Endothelial cell of umbilical vein (primary cell): ENCODE results near the gene SH3BGRL. TPM values are rescaled to one million over a fixed set of nuclear protein-coding genes. Genes with fewer than 3 reads are reported as not detected.

Source experiments
- BruUV-seq: library from RNA; stranded (reverse); fragments of 400-500 nt; replicated peaks from 2 replicates; lab custom pipeline; 2021; lab: Mats Ljungman, UMichigan
- CTCF ChIA-PET: fragments of 300-600, 350-600 bp; sonication (Branson Sonifier 250); formaldehyde crosslinking; loops from one replicate; lab custom pipeline; 2021; ENCODE audit warnings: antibody characterized with exemption, inconsistent platforms; lab: Charles Lee
- POLR2A ChIA-PET: fragments of 300-600, 350-600 bp; sonication (Branson Sonifier 250); formaldehyde crosslinking; loops from one replicate; lab custom pipeline; 2021; ENCODE audit warnings: antibody characterized with exemption, inconsistent platforms; lab: Charles Lee
- DNase-seq: peaks from one replicate; pipeline ENCODE4 v3.0.0-alpha.2; 2011; ENCODE audit warnings: low read depth, low spot score
- FAIRE-seq: peaks from 2 replicates; lab custom pipeline; 2011; peaks lifted over from hg19 to GRCh38; lab: Jason Lieb, UNC
- H2AFZ ChIP-seq: 2 replicates; pipeline ENCODE4 v1.6.0; 2012; ENCODE audit warnings: low read depth, low read length, control low read depth, inconsistent platforms
- H3K27ac ChIP-seq: 2 replicates; pipeline ENCODE4 v1.5.1; 2011; ENCODE audit warnings: low read depth, mild to moderate bottlenecking, control low read depth, low read length, moderate library complexity; ENCODE audit not compliant: insufficient read depth
- H3K27me3 ChIP-seq, 2 experiments: 2 replicates each; pipeline versions ENCODE4 v1.6.0 to v1.6.1; 2011; ENCODE audit warnings: low read length in 2 of 2, mixed read lengths in 1 of 2; ENCODE audit not compliant: control insufficient read depth in 2 of 2, insufficient read depth in 2 of 2
- H3K36me3 ChIP-seq, 2 experiments: 2 replicates in 1 of 2; 3 replicates in 1 of 2; pipeline ENCODE4 v1.5.1; 2011; ENCODE audit warnings: low read length in 2 of 2, mild to moderate bottlenecking in 1 of 2, moderate library complexity in 1 of 2; ENCODE audit not compliant: control insufficient read depth in 2 of 2, insufficient read depth in 2 of 2; ENCODE audit errors: extremely low read depth in 1 of 2
- H3K4me1 ChIP-seq: 3 replicates; pipeline ENCODE4 v1.5.1; 2011; ENCODE audit warnings: mild to moderate bottlenecking, low read length; ENCODE audit not compliant: control insufficient read depth, insufficient read depth; ENCODE audit errors: extremely low read depth
- H3K4me2 ChIP-seq: 2 replicates; pipeline ENCODE4 v1.6.1; 2011; ENCODE audit warnings: low read length, control low read depth, mixed read lengths; ENCODE audit not compliant: insufficient read depth
- H3K4me3 ChIP-seq, 3 experiments: fragments of 200-600 bp in 1 of 3; sonication (generic), shearing (Covaris generic) in 1 of 3; replicated peaks in 1 of 3; 2 replicates each; pipeline ENCODE4 v1.5.1; 2011 to 2016; ENCODE audit warnings: control low read depth in 3 of 3, low read length in 3 of 3, mild to moderate bottlenecking in 2 of 3, inconsistent platforms in 1 of 3, low read depth in 1 of 3, moderate library complexity in 1 of 3; ENCODE audit not compliant: insufficient read depth in 1 of 3
- H3K79me2 ChIP-seq: 2 replicates; pipeline ENCODE4 v1.6.0; 2012; ENCODE audit warnings: low read length, inconsistent platforms; ENCODE audit not compliant: control insufficient read depth, insufficient read depth
- H3K9ac ChIP-seq: replicated peaks from 2 replicates; pipeline ENCODE3; 2011; ENCODE audit warnings: low read length, control low read depth; ENCODE audit not compliant: insufficient read depth; ENCODE audit errors: extremely low read depth
- H3K9me1 ChIP-seq: replicated peaks from 3 replicates; pipeline ENCODE4 v1.6.0; 2011; ENCODE audit warnings: mild to moderate bottlenecking, low read length; ENCODE audit not compliant: control insufficient read depth, insufficient read depth; ENCODE audit errors: extremely low read depth
- H3K9me3 ChIP-seq: replicated peaks from 2 replicates; pipeline ENCODE4 v1.5.1; 2012; ENCODE audit warnings: low read length, inconsistent platforms; ENCODE audit not compliant: control insufficient read depth, insufficient read depth
- H4K20me1 ChIP-seq: replicated peaks from 2 replicates; pipeline ENCODE3; 2011; ENCODE audit warnings: mild to moderate bottlenecking, low read length; ENCODE audit not compliant: control insufficient read depth, insufficient read depth; ENCODE audit errors: extremely low read depth
- EZH2 ChIP-seq: IDR thresholded peaks from 2 replicates; pipeline ENCODE4 v1.6.1; 2012; ENCODE audit warnings: borderline replicate concordance, low read depth, mild to moderate bottlenecking, moderate library complexity, low read length, inconsistent platforms; ENCODE audit not compliant: severe bottlenecking
- FOS ChIP-seq: IDR thresholded peaks from 2 replicates; pipeline ENCODE4 v1.6.1; 2011; ENCODE audit warnings: mild to moderate bottlenecking, low read length, moderate library complexity, borderline replicate concordance; ENCODE audit not compliant: insufficient read depth
- GATA2 ChIP-seq: IDR thresholded peaks from 2 replicates; pipeline ENCODE4 v1.7.0; 2011; ENCODE audit warnings: low read depth, mild to moderate bottlenecking, moderate library complexity, mixed read lengths, low read length; ENCODE audit not compliant: insufficient read length, insufficient read depth
- JUN ChIP-seq: IDR thresholded peaks from 2 replicates; pipeline ENCODE4 v1.6.1; 2011; ENCODE audit warnings: borderline replicate concordance, low read depth; ENCODE audit not compliant: insufficient read length, insufficient read depth
- MAX ChIP-seq: IDR thresholded peaks from 2 replicates; pipeline ENCODE4 v1.6.1; 2011; ENCODE audit not compliant: insufficient read depth, insufficient read length
- MYC ChIP-seq: IDR thresholded peaks from one replicate; pipeline ENCODE4 v1.6.1; 2011; ENCODE audit warnings: mild to moderate bottlenecking, low read depth, low read length
- POLR2A ChIP-seq: IDR thresholded peaks from 2 replicates; pipeline ENCODE4 v1.6.1; 2012; ENCODE audit warnings: low read depth, mild to moderate bottlenecking, control low read depth, low read length
- POLR2AphosphoS5 ChIP-seq: IDR thresholded peaks from 2 replicates; pipeline ENCODE4 v1.6.1; 2012; ENCODE audit warnings: low read depth, mild to moderate bottlenecking, control low read depth, low read length, moderate library complexity; ENCODE audit not compliant: insufficient read depth
- dilution Hi-C: fragments of 300-500 bp; cut with MboI; formaldehyde crosslinking; loops from one replicate; pipeline ENCODE4 v1.15.0; 2019; ENCODE audit warnings: low sequenced_read_pairs; ENCODE audit not compliant: extremely low pct_ligation_motif_present
- intact Hi-C: fragments of 100-400 bp; cut with micrococcal nuclease; formaldehyde crosslinking; loops from one replicate; pipeline ENCODE4 v1.10.0; 2022
- polyA plus RNA-seq, 4 experiments: library from polyadenylated mRNA; depleted of rRNA in 3 of 4; stranded (reverse) in 3 of 4; unstranded in 1 of 4; fragments of >200 nt; gene quantifications; 2 replicates each; pipeline versions ENCODE4 v1.2.1 to v1.2.3, GENCODE V29; 2011 to 2012; ENCODE audit warnings: missing spikeins in 1 of 4
- total RNA-seq: library from RNA; stranded (reverse); gene quantifications from 2 replicates; pipeline ENCODE4 v1.2.3, GENCODE V29; 2021
- TF ChIP-seq, protein P1 (sequence below), 2 donors: IDR thresholded peaks; 1 replicate in 1 of 2; 2 replicates in 1 of 2; pipeline ENCODE4 v1.5.1; 2011; ENCODE audit warnings: low read length in 2 of 2, mild to moderate bottlenecking in 2 of 2, moderate library complexity in 2 of 2, control low read depth in 1 of 2, inconsistent platforms in 1 of 2, low read depth in 1 of 2; ENCODE audit not compliant: insufficient read depth in 1 of 2; ENCODE audit errors: extremely low read depth in 1 of 2

Gene SH3BGRL
- total and polyA plus RNA-seq, 2 donors (not counting 3 experiments of a cell fraction or from before 2014, with no cell fraction given): 45.6 to 65.7 TPM

DNA sequence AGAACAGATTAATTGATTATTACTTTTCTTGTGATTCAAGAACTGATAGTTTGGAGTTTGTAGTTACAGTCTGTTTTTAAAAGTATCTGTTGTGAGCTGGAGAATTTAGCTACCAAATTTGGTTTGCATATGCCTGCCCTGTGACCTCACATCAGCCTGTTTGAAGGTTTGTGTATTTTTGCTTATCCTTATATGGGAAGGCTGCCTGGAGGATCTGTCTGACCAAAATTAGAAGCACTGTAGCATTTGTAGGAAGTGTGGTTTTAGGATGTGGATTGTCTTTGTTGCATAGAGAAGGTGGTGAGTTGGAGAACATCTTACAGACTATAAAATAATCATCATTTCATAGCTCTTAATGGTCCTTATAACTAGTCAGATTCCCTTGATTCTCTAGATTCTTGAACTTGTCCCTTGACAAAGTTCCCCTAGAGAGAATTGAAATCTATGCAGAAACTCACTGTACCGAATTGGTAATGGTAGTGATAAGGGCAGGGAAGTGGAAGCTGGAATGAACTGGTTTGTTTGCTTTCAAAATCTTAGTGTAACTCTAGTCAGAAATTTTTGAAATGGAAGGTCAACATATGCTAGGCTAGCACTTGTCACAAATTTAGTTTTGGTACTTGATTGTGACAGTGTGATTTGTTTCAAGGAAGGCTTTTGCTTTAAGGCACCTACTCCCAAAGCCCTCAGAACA lies 57.3 kb downstream of the SH3BGRL start:
- H3K27ac ChIP-seq: no peak overlapping the region
- dilution Hi-C loops: no loop called here
- H3K9me3 ChIP-seq: no peaks in the 10 kb centered on the region
- H2AFZ ChIP-seq: no peak overlapping the region
- H3K9ac ChIP-seq: no peak overlapping the region
- no peak for TF ChIP-seq GATA2
- no peak for TF ChIP-seq EZH2
- TF ChIP-seq, protein P1, sequence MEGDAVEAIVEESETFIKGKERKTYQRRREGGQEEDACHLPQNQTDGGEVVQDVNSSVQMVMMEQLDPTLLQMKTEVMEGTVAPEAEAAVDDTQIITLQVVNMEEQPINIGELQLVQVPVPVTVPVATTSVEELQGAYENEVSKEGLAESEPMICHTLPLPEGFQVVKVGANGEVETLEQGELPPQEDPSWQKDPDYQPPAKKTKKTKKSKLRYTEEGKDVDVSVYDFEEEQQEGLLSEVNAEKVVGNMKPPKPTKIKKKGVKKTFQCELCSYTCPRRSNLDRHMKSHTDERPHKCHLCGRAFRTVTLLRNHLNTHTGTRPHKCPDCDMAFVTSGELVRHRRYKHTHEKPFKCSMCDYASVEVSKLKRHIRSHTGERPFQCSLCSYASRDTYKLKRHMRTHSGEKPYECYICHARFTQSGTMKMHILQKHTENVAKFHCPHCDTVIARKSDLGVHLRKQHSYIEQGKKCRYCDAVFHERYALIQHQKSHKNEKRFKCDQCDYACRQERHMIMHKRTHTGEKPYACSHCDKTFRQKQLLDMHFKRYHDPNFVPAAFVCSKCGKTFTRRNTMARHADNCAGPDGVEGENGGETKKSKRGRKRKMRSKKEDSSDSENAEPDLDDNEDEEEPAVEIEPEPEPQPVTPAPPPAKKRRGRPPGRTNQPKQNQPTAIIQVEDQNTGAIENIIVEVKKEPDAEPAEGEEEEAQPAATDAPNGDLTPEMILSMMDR (IDR thresholded peaks at IDR 0.05; ENCODE audit: extremely low read depth in 1 of 2, insufficient read depth in 1 of 2, low read depth in 1 of 2, low read length in 2 of 2): no peak
- TF ChIP-seq JUN: no peak
- no peak for TF ChIP-seq POLR2AphosphoS5
- TF ChIP-seq MAX: no peak
- no peak for TF ChIP-seq FOS
- TF ChIP-seq POLR2A: no peak
- no peak for TF ChIP-seq MYC
- DNase-seq (no peak), FAIRE-seq (no peak)
- no TSS peak for BruUV-seq
- no peaks in the 10 kb centered on the region for H3K4me1 ChIP-seq
- H3K27me3 ChIP-seq: no peaks in the 10 kb centered on the region
- ChIA-PET CTCF (no interaction called here), POLR2A (no interaction called here)
- intact Hi-C loops: no loop called here
- no peaks in the 10 kb centered on the region for H4K20me1 ChIP-seq
- H3K79me2 ChIP-seq: no peaks in the 10 kb centered on the region
- H3K4me3 ChIP-seq: no peak overlapping the region
- H3K36me3 ChIP-seq: no peaks in the 10 kb centered on the region
- H3K9me1 ChIP-seq: no peaks in the 10 kb centered on the region
- no peak overlapping the region for H3K4me2 ChIP-seq
